Breast epithelium (tissue), 3 donors: Measurements from ENCODE around the gene PCARE.

Experiments
- POLR2AphosphoS5 ChIP-seq, 3 donors: sonication (generic); formaldehyde crosslinking; IDR thresholded peaks; one replicate each; pipeline ENCODE4 v1.6.1; 2017; ENCODE audit warnings: antibody characterized with exemption in 3 of 3
- TF ChIP-seq, protein P1 (sequence below), 3 donors: fragments of 450-650 bp; IDR thresholded peaks; one replicate each; pipeline ENCODE4 v1.5.1; 2016 to 2017; ENCODE audit warnings: antibody characterized with exemption in 3 of 3, mild to moderate bottlenecking in 3 of 3, moderate library complexity in 3 of 3

DNA sequence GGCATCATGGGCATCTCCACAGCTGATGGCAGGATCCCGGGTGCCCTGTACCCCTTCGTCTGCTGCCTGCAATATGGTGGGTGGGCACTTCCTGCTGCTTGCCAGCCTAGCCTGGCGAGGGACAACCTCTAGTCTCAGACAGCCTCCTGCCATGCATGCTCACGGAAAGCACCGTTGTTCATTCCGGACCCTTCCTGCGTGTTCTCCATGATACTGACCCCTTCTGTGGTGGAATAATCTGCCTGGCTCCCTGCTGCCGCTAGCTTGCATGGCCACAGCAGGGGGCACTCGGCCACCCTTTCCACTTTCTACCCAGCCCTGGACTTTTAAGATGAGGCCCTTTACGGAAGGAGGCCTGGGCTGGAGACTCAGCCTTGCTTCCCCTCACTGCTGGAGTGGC is 12.0 kb downstream of the PCARE start:
- TF ChIP-seq, protein P1, sequence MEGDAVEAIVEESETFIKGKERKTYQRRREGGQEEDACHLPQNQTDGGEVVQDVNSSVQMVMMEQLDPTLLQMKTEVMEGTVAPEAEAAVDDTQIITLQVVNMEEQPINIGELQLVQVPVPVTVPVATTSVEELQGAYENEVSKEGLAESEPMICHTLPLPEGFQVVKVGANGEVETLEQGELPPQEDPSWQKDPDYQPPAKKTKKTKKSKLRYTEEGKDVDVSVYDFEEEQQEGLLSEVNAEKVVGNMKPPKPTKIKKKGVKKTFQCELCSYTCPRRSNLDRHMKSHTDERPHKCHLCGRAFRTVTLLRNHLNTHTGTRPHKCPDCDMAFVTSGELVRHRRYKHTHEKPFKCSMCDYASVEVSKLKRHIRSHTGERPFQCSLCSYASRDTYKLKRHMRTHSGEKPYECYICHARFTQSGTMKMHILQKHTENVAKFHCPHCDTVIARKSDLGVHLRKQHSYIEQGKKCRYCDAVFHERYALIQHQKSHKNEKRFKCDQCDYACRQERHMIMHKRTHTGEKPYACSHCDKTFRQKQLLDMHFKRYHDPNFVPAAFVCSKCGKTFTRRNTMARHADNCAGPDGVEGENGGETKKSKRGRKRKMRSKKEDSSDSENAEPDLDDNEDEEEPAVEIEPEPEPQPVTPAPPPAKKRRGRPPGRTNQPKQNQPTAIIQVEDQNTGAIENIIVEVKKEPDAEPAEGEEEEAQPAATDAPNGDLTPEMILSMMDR (IDR thresholded peaks at IDR 0.05): no peak
- TF ChIP-seq POLR2AphosphoS5 (IDR thresholded peaks at IDR 0.05): no peak
